Measurements from ENCODE around the gene IL1R2. TPM values are rescaled to one million over a fixed set of nuclear protein-coding genes. Genes with fewer than 3 reads are reported as not detected.

Gene IL1R2
- total RNA-seq, 2 donors from 2014 or later, result 77.7 to 81.1 TPM

DNA sequence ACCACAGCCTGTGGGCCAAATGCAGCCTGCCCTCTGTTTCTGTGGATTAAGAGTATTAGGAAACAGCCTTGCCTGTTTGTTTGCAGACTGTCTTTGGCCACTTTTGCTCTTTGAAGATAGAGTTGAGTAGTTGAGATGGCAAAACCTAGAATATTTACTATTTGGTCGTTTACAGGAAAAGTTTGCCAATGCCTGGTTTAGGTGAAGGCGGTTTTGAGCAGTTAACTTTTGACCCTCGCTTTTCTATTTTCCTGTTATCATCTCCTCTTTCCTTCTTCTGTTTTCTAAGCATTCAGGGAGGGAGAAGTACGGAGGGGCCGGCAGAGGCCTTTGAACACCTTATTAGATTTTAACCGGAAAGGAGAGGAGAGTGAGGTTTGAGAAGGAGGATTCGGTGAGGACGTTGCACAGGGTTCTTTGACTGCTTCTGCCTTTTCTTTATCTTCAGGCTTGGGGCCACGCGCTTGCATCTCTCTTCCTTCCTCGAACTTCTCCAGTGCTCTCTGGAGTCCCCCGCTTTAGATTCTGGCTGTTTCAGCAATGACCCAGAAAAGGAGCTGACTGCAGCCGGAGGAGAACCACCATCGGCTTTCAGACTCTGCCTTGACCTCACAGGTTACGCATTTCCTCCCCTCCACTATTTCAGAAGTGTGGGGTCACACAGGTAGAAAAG, 39.2 kb downstream of the IL1R2 start:
- ATAC-seq (no peak), DNase-seq (no peak)
- intact Hi-C loops (cut with DNase I, micrococcal nuclease), result no loop called here

DNA sequence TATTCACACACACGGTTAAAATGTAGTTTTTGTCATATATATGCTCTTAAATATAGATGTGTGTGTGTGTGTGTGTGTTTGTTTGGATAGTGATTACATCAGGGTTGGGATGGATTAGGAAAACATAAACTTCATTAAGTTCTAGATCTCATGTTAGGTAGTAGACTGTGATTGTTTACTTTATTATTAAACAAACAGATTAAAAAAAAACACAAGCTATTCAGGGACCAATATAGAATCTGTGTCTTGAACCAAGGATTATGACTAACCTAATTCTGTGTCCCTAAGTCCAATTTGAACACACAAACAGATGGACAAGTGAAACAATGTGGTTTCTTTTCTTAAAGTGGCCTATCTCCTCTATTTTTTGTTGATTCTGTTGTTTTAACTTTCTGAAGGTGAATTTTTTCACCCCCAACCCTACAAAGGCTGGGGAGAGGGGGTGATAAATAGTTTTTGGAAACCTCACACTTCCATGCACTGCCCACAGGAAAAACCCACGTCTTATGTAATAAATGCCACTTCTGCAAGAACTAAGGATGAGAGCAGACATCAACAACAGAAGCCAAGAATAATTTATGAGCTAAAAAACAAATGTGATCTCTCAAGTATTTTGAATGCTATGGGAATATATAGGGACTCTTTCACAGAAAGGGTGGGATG, 40.7 kb downstream of the IL1R2 start:
- intact Hi-C loops (cut with DNase I, micrococcal nuclease), result no loop called here
- ATAC-seq, result no peak

DNA sequence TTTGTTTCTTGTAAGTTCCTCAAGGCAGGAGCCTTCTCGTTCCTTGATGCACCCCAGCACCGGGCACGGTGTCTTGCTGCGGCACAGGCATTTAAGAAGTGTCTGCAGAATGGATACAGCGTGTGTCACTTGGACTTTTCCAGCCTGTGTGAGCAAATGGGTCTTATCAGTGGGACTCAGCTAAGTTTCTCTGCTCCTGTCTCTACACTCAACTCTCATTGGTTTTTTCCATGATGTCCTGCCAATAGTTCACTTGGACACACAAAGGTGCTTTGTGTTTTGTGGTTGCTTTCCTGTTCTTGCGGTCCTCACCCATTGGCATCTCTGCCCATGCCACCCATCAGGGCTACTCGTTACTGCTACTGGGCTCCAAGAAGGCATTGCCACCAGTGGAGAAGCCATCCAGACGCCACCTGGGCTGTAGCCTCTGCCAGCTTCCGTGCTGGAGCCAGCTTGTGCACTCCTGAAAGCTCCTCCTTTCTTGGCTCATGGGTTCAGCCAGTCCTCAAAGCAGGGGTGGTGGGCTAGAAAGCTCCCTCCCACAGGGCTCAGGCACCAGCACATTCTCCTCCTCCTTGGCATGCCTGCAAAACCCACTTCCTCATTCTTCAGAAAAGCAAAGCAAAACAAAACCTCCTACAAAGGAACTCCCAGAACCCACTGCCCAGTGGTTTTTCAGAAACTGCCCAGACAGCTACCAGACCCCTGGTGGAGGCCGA, 41.4 kb downstream of the IL1R2 start:
- ATAC-seq (peak; percentile 46), DNase-seq (peak; percentile 42 to 58)
- intact Hi-C loops (cut with DNase I, micrococcal nuclease), result no loop called here

More for the DNA sequence above, 40.7 kb downstream of the IL1R2 start:
- DNase-seq, result no peak

DNA sequence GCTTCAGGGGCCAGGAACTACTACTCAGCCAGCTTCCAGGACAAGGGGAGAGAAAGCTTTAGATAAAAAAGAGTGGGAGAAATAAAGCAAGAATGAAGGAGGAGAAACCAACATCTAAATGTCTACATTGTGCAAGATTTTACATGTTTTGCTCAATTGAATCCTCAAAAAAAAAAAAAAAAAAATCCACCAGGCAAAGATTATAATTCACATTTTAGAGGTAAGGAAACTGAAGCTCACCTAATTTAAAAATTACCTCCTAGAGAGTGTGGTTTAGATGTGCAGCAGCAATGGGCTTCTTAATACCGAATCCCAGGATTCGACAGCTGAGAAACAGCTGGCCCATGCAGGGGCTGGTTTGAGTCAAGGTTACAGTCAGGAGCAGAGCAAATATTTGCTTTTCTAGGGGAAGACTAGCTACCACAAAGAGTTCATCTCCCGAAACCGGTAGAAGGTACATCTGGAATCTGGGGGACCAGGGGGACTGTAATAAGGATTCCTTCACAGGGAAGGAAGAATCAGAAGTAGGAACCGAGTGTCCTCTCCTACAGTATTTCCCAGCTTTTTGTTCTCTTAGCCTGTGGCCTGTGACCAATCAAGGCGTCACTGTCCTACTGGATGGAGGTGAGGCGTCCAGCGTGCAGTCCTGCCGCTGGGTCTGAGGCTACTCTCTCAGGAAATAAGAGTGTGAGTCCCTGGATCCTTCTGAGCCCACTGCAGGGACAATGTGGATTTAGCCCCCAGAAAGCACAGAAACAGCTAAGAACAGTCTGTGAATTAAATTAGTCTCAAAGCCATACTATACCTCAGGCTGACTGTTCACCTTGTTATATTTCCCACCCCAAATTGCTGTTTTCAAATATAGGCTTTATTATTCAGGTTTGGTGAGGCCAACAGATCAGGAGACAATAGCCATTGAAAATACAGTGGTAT, 42.3 kb downstream of the IL1R2 start:
- DNase-seq (no peak), ATAC-seq (no peak)
- intact Hi-C loops (cut with DNase I, micrococcal nuclease), result no loop called here

DNA sequence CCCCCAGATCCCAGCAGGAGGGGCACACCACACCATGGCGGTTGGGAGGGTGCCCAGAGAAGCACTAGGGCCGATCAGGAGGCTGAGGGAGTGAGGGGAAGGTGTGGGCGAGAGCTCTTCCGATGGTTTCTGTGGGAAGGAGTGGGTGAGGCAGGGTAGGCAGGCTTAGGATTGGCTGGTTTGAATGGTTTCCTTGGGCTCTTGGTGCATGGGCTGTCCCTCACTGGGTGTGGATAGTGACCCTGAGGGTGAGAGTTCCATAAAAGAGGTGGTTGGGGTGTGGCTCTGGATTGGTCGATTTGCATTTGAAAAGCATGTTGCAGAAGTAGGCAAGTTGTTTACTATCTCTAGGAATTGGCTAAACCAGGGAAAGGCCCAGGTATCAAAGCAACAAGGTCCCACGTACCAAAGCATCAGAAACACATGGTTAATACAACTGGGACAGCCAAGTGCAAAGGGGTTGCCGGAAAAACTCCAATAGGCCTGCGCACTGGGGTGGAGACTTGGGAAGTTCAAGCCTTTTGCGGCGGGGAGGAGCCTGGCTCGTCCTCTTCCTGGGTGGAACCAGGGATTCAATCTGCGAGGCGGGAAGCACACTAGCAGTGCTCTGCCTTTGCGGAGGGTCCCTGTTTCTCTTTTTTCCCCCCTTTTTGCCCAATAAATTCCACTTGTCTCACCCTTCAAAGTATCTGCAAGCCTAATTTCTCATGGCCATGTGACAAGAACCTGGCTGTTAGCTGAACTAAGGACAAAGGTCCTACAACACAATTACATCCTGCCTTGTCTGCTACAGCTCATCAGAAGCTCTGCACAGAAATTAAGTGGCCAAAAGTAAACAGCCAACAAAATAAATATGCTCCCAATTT, 43.2 kb downstream of the IL1R2 start:
- intact Hi-C loops (cut with DNase I, micrococcal nuclease), result no loop called here
- ATAC-seq (peak; percentile 54), DNase-seq (no peak)

DNA sequence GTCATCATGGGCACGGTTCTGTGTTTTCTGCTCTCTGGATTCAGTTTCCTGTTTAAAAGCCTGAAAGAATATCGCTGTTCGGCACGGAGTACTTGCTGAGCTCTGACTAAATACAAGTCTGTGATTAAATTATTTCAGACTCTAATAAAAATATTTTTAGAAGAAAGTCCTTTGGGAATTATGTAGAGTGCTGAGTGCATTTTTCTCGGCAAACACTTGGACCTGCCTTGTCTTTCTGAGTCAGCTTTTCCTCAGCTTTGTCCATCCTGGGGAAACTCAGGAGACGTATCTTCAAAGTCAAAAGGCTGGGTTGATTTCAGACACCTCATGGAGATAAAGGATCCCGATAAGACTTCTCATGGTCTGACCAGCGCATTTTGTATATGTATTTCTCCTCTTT, 45.9 kb downstream of the IL1R2 start:
- DNase-seq, result no peak
- intact Hi-C loops (cut with DNase I, micrococcal nuclease), result no loop called here
- ATAC-seq, result no peak

DNA sequence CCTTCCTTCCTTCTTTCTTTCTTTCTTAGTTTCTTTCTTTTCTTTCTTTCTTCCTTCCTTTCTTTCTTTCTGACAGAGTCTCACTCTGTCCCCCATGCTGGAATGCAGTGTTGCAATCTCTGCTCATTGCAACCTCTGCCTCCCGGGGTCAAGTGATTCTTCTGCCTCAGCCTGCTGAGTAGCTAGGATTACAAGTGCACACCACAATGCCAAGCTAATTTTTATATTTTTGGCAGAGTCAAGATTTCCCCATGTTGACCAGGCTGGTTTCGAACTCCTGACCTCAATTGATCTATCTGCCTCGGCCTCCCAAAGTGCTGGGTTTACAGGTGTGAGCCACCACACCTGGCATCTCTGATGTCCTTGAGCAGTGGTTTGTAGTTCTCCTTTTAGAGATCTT, 48.5 kb downstream of the IL1R2 start:
- intact Hi-C loops (cut with DNase I, micrococcal nuclease), result no loop called here
- ATAC-seq (no peak), DNase-seq (no peak)

DNA sequence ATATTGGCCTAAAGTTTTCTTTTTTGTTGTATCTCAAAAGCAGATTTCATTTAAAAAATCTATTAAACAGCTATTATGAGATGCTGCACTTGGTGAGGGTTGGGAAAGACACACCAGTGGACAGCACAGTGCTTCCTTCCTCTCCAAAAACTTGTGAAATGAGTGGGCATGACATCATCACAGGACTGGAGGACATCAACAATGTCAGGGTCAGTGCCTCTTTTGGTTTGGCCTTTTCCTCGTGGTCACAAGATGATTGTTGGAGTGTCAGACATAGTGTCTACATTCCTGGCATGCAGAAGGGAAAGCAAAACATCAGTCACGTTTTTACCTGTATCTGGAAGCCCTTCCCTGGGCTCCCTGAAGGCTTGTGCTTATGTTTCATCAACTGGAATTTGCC, 49.6 kb downstream of the IL1R2 start:
- DNase-seq, result no peak
- ATAC-seq, result no peak

DNA sequence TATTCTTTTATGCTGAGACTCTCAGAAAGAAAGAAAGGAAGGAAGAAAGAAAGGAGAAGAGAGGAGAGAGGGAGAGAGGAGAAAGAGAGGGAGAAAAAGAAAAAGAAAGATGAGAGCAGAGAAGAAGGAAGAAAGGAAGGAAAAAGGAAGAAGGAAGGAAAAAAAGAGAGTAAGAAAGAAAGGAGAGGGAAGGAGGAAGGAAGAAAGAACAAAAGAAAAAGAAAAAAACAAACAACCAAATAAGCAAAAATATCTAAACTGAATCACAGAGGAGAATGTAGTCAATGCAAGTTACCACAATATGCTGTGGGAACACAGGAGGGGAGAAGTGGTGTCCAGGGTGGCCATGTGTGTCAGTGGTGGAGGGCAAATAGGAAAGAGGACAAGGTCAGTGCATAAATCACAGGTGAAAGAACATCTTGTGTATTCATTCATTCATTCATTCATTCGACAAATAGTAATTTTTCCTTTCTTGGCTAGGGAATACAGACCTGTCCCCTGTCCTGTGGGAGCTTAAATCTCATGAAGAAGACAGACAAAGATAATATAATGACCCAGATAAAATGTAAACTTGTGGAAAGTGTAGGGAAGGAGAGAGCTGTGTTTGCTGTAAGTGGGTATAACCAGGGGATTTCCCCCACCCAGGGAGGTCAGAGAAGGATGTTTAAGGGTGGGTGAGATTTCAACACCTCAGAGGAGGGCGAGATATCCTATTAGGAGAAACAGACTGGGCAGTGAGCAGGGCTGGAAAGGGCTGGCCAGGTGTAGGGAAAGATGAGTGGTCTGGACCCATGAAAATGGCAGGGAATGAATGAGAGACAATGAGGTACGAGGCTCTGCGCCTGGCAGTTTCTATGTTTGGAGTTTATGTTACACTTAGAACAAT, 50.7 kb downstream of the IL1R2 start:
- intact Hi-C loops (cut with DNase I, micrococcal nuclease), result no loop called here
- DNase-seq, result no peak
- ATAC-seq, result no peak

More for the DNA sequence above, 49.6 kb downstream of the IL1R2 start:
- intact Hi-C loops (cut with DNase I, micrococcal nuclease), result no loop called here

DNA sequence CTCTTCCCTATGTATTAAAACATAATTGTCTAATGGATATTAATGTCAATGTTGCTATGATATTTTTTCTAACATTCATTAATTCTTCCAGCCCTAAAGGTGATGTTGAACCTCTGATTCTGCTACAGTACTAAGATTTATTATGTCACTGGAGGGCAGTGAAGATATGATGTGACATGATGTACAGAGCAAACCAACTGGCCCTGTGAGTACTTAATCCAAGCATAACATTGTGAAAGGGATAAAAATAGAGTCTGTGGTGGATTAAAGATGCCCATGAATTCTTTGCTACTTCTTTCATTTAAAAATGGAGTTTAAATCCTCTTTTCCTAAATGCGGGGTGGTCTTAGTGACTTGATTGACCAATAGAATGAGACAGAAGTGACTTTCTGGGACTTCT, 51.8 kb downstream of the IL1R2 start:
- ATAC-seq, result no peak
- DNase-seq, result no peak
- intact Hi-C loops (cut with DNase I, micrococcal nuclease), result no loop called here

DNA sequence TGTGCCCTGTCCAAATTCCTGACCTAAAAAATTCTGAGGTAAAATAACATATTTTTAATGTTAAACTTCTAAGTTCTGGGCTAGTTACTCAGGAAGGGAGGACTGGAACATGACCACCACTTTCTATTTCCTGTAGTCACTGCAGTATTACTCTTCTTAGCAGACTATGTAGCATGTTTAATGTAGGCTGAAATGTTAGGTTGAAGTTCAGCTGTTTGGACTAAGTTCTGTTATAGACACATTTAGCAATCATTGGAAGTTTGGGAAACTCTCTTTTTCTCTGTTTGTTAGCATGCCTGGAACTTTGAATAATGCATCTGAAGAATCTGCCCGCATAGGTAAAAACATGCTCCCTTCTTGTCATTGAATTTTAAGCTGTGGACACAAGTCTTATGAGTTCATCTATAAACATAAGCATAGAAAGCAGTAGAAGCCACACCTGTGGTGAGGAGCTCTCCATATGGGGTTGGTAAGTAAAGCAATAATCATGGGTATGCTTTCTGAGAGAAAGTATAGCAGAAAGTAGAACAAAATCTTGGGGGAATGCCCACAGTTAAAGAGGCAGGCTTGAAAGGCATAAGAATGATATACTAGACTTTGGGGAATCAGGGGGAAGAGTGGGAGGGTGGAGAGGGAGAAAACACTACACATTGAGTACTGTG, 52.6 kb downstream of the IL1R2 start:
- no peak for DNase-seq
- intact Hi-C loops (cut with DNase I, micrococcal nuclease), result no loop called here
- ATAC-seq, result no peak

DNA sequence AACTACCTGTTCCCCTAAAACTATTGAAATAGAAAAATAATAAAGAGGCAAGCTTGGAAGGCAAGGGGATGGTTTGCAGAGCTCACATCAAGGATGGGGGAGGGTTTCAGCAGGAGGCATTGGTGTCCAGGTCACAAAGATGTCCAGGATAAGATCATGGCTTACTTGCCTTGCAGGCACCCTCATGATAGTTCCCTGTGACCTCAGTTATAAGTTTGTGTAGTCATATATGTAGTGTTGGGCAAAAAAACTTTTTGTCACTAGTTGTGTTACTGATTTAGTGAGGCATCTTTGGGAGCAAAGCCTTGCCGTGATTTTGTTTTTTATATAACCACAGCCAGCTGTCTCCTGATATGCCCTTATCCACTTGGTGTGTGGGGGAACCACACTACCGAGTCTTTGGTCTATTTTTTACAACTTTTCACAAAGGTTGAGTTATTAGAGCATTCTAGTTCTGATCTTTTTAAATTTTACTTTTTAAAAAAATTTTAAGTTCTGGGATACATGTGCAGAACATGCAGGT, 53.3 kb downstream of the IL1R2 start:
- intact Hi-C loops (cut with DNase I, micrococcal nuclease), result no loop called here
- no peak for ATAC-seq
- DNase-seq, result no peak

DNA sequence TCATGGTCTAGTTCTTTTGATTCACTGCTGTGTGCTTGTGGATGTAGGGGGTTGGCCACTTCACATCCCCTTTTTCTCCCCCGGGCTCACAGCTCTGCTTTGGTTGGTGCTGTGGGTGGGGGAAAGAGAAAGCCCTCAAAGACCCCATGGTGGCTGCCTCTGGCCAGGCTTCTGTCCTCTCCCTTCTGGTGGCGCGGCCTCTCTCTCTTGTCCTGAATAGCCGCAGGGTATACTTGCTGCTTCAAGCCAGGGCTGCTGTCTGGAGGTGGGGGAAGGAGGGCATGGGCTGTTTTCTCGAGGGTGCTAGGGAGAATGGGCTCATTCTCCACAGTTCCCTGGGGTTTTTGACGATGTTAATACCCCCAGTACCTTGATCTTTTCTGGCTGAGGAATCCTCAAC, 53.9 kb downstream of the IL1R2 start:
- ATAC-seq, result no peak
- DNase-seq, result no peak
- intact Hi-C loops (cut with DNase I, micrococcal nuclease), result no loop called here

DNA sequence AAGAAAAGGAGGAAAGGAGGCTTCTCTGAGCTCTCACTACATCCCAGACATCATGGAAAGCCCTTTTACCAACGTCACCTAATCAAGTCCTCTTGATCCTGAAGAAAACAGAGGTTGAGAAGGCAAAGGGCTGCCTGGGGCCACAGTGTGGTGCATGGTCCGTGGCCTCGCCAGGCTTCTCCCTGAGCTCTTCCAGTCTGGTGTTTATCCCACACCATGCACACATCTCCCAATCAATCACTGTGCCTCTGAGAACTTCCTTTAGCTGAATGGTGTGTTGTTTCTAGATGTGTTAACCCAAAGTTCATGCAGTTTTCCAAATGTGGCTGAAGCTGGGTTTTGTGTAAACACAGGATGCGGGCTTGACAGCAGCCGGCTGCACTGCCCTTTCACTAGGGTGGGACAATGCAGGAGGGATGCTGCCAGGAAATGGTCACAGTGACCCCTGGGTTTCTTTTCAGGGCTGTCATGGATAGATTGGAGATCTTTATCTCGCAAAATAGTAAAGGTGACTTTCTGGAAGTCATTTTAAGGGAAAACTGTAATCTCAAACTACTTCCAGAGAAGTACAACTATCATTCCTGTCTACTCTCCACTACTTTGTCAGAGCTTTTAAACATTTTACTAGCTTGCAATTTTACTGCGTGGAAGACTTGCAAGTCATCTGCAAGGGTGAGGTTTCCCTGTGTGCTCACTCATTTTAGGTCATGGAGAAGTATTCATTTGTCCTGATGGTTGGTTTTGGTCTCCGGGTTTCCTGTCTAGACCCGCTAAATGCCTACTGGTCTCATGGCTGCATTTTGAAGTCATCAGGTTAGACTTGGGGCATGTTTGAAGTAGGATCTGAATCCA, 54.6 kb downstream of the IL1R2 start:
- ATAC-seq, result no peak
- DNase-seq, result no peak
- intact Hi-C loops (cut with DNase I, micrococcal nuclease), result no loop called here

DNA sequence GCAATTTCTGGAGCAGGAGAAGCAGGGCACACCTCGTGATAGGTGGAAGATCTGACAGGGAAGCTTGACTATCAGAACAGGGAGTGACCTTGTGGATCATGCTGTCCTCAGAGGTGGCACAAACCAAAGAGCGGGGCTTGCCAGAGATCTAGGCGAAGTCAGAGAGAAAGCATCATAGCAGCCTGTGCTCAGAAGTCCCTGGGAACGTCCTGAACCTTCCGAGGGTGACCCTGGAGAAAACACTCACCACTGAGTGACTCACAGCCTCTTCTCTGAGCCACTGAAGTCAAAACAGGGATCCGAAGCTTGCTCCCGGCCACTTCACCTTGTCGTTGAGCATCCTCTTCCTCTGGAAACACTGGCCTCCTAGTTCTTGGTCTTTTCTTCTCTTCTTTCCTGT, 56.7 kb downstream of the IL1R2 start:
- DNase-seq (no peak), ATAC-seq (peak; percentile 20)
- intact Hi-C loops (cut with DNase I, micrococcal nuclease), result no loop called here
